Activated CD8-positive, alpha-beta memory T cell treated with anti-CD3 and anti-CD28 coated beads, Interleukin-2, amount 50 U/mL, for 1 hour (primary cell): ENCODE data around the gene OPTN.
"Not testable (repeated sequence)": the region's sequence is repeated elsewhere in the genome, so short reads cannot be mapped to it uniquely, and the experiment has no call there.

ENCODE experiments used
- DNase-seq: peaks from one replicate; pipeline ENCODE4 v3.0.0-alpha.2; 2020; ENCODE audit errors: extremely low read depth

OPTN gene

GRCh38 chr10:13090289-13090688, 9.7 kb upstream of the OPTN start:
- no peak for DNase-seq

- DNase-seq: no peak
These were observed 8.2 kb upstream of the OPTN start for GRCh38 chr10:13091801-13092200.

GRCh38 chr10:13092291-13093102, 7.5 kb upstream of the OPTN start:
- no peak for DNase-seq

GRCh38 chr10:13094082-13094481, 5.9 kb upstream of the OPTN start:
- DNase-seq: not testable (repeated sequence)

- no peak for DNase-seq
These were observed 4.9 kb upstream of the OPTN start for GRCh38 chr10:13095094-13095493.

GRCh38 chr10:13095929-13096328, 4.0 kb upstream of the OPTN start:
- no peak for DNase-seq

- DNase-seq: no peak
These were observed 758 bp upstream of the OPTN start for GRCh38 chr10:13099144-13099665.

- no peak for DNase-seq
These were observed 659 bp downstream of the OPTN start for GRCh38 chr10:13100349-13101294.

GRCh38 chr10:13102002-13102794, 2.2 kb downstream of the OPTN start:
- no peak for DNase-seq

GRCh38 chr10:13103554-13103953, 3.6 kb downstream of the OPTN start:
- no peak for DNase-seq

GRCh38 chr10:13104697-13105096, 4.7 kb downstream of the OPTN start:
- no peak for DNase-seq

- DNase-seq: no peak
These were observed 5.2 kb downstream of the OPTN start for GRCh38 chr10:13105184-13105583.

GRCh38 chr10:13106387-13107045, 6.6 kb downstream of the OPTN start:
- no peak for DNase-seq

- DNase-seq: no peak
These were observed 10.9 kb downstream of the OPTN start for GRCh38 chr10:13110908-13111307.

GRCh38 chr10:13113544-13113943, 13.6 kb downstream of the OPTN start:
- DNase-seq: no peak

GRCh38 chr10:13115832-13116803, 16.2 kb downstream of the OPTN start:
- DNase-seq: no peak

- no peak for DNase-seq
These were observed 18.1 kb downstream of the OPTN start for GRCh38 chr10:13117841-13118783.

GRCh38 chr10:13118784-13119410, 18.9 kb downstream of the OPTN start:
- no peak for DNase-seq
